ENCODE measurements around the gene FER1L5.

FER1L5 gene

GRCh38 chr2:96669539-96670215 lies 27.1 kb downstream of the FER1L5 start:
- peak; percentile 55 for FAIRE-seq
- DNase-seq (ENCODE audit: insufficient read length, low spot score): no peak

GRCh38 chr2:96679848-96680247 lies 37.3 kb downstream of the FER1L5 start:
- DNase-seq (ENCODE audit: insufficient read length, low spot score) (no peak), FAIRE-seq (no peak)

GRCh38 chr2:96680561-96681141 lies 38.1 kb downstream of the FER1L5 start:
- no peak for DNase-seq (ENCODE audit: insufficient read length, low spot score)
- FAIRE-seq: no peak

GRCh38 chr2:96681540-96681939 lies 39.0 kb downstream of the FER1L5 start:
- DNase-seq (ENCODE audit: insufficient read length, low spot score) (no peak), FAIRE-seq (no peak)

GRCh38 chr2:96683307-96683706 lies 40.7 kb downstream of the FER1L5 start:
- no peak for FAIRE-seq
- DNase-seq (ENCODE audit: insufficient read length, low spot score): no peak

GRCh38 chr2:96683972-96684820 lies 41.6 kb downstream of the FER1L5 start:
- no peak for DNase-seq (ENCODE audit: insufficient read length, low spot score)
- peak; percentile 28 for FAIRE-seq

- FAIRE-seq (no peak), DNase-seq (ENCODE audit: insufficient read length, low spot score) (no peak)
These were observed 42.5 kb downstream of the FER1L5 start for GRCh38 chr2:96684883-96685576.

- FAIRE-seq: no peak
These were observed 43.3 kb downstream of the FER1L5 start for GRCh38 chr2:96685577-96686459.

GRCh38 chr2:96687266-96687665 lies 44.7 kb downstream of the FER1L5 start:
- FAIRE-seq (peak; percentile 80), DNase-seq (ENCODE audit: insufficient read length, low spot score) (no peak)

More at GRCh38 chr2:96685577-96686459, 43.3 kb downstream of the FER1L5 start:
- DNase-seq (ENCODE audit: insufficient read length, low spot score): no peak

GRCh38 chr2:96687711-96688640 lies 45.4 kb downstream of the FER1L5 start:
- FAIRE-seq: peak; percentile 87
- DNase-seq (ENCODE audit: insufficient read length, low spot score): no peak

GRCh38 chr2:96688649-96689430 lies 46.3 kb downstream of the FER1L5 start:
- peak; percentile 52 for FAIRE-seq

GRCh38 chr2:96689431-96689991 lies 46.9 kb downstream of the FER1L5 start:
- FAIRE-seq (no peak), DNase-seq (ENCODE audit: insufficient read length, low spot score) (no peak)

More at GRCh38 chr2:96688649-96689430, 46.3 kb downstream of the FER1L5 start:
- DNase-seq (ENCODE audit: insufficient read length, low spot score): no peak

GRCh38 chr2:96690306-96691021 lies 47.9 kb downstream of the FER1L5 start:
- DNase-seq (ENCODE audit: insufficient read length, low spot score) (no peak), FAIRE-seq (peak; percentile 54)

- no peak for FAIRE-seq
- no peak for DNase-seq (ENCODE audit: insufficient read length, low spot score)
These were observed 48.6 kb downstream of the FER1L5 start for GRCh38 chr2:96691022-96691612.

GRCh38 chr2:96692094-96692971 lies 49.8 kb downstream of the FER1L5 start:
- FAIRE-seq: peak; percentile 57
- DNase-seq (ENCODE audit: insufficient read length, low spot score): no peak
